GM12892 (cell line): ENCODE measurements around the gene CACNA1G.

Experiments
- POLR2A ChIP-seq: IDR thresholded peaks from 2 replicates; pipeline ENCODE4 v1.6.1; 2011; ENCODE audit warnings: low read depth, low read length, control low read depth
- POLR2AphosphoS5 ChIP-seq: IDR thresholded peaks from 2 replicates; pipeline ENCODE4 v1.6.1; 2011; ENCODE audit warnings: low read depth, low read length, control low read depth

DNA sequence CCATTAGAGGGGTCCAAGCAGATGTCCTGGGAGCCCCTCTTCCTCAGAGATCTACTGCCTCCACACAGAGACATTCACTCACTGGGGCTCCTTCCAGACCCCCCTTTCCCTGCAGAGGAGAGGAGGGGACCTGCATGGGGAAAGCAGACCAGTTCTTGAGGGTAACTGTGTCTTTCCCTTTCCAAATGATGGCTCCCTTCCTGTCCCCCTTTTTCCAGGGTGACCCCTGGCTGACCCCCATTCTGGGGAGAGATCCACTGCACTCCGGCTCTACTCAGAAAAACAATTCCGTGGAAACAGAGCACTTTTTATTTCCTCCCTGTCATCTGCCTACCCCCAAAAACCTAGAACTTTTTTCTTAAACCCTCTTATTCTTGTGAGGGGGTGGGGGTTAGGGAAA is 6.4 kb downstream of the CACNA1G start:
- TF ChIP-seq POLR2AphosphoS5: no peak
- TF ChIP-seq POLR2A: no peak
